HepG2 (cell line): Measurements from ENCODE around the gene APCDD1L.

Source experiments
- ATRX ChIP-seq: sonication (generic); formaldehyde crosslinking; IDR thresholded peaks from 2 replicates; pipeline ENCODE4 v1.4.0; 2020; ENCODE audit warnings: missing genetic modification reagents, borderline replicate concordance
- BRD4 ChIP-seq: sonication (generic); formaldehyde crosslinking; IDR thresholded peaks from 2 replicates; pipeline ENCODE4 v1.4.0; 2020; ENCODE audit warnings: missing genetic modification reagents
- MIXL1 ChIP-seq: IDR thresholded peaks from 2 replicates; pipeline ENCODE4 v1.6.1; 2016

GRCh38 chr20:58508762-58509395 is 6.3 kb downstream of the APCDD1L start:
- no peak for TF ChIP-seq MIXL1 (CRISPR knock-in tag)
- TF ChIP-seq BRD4 (CRISPR knock-in tag) = no peak
- TF ChIP-seq ATRX (CRISPR knock-in tag) = no peak
